ENCODE data around the gene ACTR5.

ACTR5 gene

DNA sequence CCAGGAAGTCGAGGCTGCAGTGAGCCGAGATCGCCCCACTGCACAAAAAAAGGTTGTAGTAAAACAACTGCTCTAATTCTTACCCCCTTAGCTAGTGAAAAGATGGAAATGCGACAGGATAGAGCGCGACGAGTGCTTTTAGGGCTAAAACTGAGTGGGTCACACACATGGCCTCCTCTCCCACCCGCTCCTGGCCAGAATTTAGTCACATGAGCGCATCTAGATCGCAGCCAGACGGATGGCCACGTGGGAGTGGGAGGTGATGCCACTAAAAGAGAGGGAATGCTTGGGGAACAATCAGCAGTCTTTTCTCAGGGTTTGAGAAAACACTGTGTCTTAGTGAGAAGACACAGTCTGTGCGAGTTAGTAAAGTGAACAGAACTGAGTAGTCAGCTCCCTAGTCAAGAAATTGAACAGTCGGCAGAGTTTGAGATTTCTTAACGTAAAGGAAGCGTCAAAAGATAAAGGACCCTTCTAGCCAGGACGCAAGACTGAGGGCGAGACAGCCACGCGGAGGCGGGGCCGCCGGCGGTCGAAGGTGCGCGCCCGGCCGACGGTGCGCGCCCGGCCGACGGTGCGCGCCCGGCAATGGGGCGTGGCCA, 664 bp upstream of the ACTR5 start:
- peaks cover 31% of the 10 kb centered on the region for H3K4me1 Mint-ChIP-seq
- peak overlapping the region; percentile 93 for H3K27ac Mint-ChIP-seq
- peaks cover 30% of the 10 kb centered on the region for H3K36me3 Mint-ChIP-seq
- no peak for DNase-seq (ENCODE audit: low spot score in 2 of 2)
- ATAC-seq: no peak
- H3K4me3 Mint-ChIP-seq: peak overlapping the region; percentile 72
- no peaks in the 10 kb centered on the region for H3K9me3 Mint-ChIP-seq

DNA sequence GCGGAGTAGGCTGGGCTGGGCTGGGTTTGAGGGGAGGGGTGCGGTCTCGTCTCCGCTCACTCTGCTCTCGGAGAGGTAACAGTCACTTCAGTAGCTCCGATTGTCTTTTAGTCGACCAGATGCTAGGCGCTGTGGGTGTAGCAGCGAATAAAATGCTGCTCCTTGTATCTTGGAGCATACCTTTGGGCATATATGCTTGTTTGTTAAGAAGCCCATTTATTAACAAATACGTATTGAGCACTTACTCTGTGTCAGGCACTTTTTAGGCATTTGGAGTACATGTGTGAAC, 545 bp downstream of the ACTR5 start:
- Mint-ChIP-seq H3K27ac (peak overlapping the region; percentile 48), H3K9me3 (no peaks in the 10 kb centered on the region), H3K36me3 (peaks cover 42% of the 10 kb centered on the region), H3K4me1 (peaks cover 31% of the 10 kb centered on the region), H3K4me3 (peak overlapping the region; percentile 72)
- peak; percentile 72 for ATAC-seq
- no peak for DNase-seq (ENCODE audit: low spot score in 2 of 2)

DNA sequence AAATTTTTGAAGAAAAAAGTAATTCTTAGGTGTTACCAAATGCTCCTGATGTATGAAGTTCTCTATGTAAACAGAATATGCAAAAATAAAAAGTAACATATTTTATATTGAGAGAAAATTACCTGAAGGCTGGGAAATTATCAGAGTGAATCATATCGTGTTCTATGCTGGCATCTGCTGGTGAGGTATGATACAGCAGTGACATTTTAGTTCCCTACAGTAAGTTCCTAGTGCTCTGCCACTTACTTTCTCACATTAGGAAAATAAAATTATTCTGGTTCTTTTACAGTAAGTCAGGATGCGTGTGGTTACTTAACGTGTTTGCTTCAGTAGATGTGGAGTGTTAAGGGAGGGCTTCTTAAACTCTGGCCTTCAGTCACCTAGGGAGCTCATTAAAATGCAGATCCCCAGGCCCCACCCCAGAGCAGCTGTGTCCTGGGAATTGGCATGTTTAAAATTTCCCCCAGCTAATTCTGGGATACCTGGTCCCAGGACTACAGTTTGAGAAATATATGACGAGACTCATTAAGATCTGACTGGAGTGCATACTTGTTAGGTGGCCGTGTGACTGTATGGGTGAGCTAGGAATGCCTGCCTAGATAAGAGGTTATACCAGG, 3.2 kb downstream of the ACTR5 start:
- H3K36me3 Mint-ChIP-seq: peaks cover 69% of the 10 kb centered on the region
- no peak overlapping the region for H3K4me3 Mint-ChIP-seq
- H3K9me3 Mint-ChIP-seq: no peaks in the 10 kb centered on the region
- H3K4me1 Mint-ChIP-seq: peaks cover 31% of the 10 kb centered on the region
- H3K27ac Mint-ChIP-seq: no peak overlapping the region
- DNase-seq (ENCODE audit: low spot score in 2 of 2): no peak
- no peak for ATAC-seq

DNA sequence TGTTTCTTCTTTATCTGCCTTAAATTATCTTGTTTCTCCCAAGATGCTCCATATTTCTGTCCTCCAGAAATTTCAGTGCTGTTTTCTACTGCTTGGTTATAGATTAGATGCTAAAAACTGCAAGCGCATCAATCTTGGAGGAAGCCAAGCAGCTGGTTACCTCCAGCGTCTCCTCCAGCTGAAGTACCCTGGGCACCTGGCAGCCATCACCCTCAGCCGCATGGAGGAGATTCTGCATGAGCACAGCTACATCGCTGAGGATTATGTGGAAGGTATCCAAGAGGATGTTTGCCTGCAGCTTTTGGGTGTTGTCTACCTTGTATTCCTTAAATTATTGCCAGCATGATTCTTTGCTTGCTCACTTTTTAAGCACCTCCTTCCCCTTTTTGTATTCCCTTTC, 3.8 kb downstream of the ACTR5 start:
- no peak for DNase-seq (ENCODE audit: low spot score in 2 of 2)
- Mint-ChIP-seq H3K4me1 (peaks cover 31% of the 10 kb centered on the region), H3K36me3 (peaks cover 74% of the 10 kb centered on the region), H3K27ac (no peak overlapping the region), H3K4me3 (no peak overlapping the region), H3K9me3 (no peaks in the 10 kb centered on the region)
- no peak for ATAC-seq

DNA sequence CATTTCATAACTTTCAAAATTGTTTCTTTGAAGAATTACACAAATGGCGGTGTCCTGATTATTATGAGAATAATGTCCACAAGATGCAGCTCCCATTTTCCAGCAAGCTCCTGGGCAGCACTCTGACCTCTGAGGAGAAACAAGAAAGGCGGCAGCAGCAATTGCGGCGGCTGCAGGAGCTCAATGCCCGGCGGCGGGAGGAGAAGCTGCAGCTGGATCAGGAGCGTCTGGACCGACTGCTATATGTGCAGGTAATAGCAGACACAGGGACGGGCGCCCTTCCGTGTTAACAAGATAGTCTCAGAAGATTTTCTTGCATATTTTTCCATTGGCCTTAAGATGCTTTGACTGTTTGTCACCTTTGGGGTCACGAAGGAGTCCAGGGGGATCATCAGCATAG, 6.7 kb downstream of the ACTR5 start:
- ATAC-seq (no peak), DNase-seq (ENCODE audit: low spot score in 2 of 2) (no peak)
- Mint-ChIP-seq H3K9me3 (no peaks in the 10 kb centered on the region), H3K36me3 (peaks cover 95% of the 10 kb centered on the region), H3K4me1 (peaks cover 11% of the 10 kb centered on the region), H3K27ac (no peak overlapping the region), H3K4me3 (no peak overlapping the region)

DNA sequence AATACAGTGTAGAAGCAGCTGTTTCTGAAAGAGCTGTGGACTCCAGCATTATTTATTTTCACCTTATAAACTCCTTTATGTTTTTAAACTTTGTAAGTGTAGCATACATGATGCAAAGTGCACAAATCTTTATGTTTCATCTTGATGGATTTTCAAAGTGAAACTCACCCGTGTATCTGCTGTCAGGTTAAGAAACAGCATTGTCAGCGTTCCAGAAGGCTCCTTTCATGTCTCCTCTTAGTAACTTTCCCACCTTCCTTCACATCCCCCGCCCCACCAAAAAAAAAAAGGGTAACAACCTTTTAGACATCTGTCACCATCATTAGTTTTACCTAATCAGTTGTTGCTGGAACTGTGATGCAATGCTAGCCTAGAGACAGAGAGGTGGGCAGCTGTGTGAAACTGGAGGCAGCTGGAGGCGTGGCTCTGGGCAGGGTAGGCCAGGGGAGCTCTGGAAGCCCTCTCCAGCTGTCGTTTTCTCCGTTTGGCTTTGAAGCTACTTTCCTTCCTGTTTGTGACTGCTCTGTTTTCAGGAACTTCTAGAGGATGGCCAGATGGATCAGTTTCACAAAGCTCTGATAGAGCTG, 7.2 kb downstream of the ACTR5 start:
- peak overlapping the region; percentile 78 for H3K27ac Mint-ChIP-seq
- DNase-seq (ENCODE audit: low spot score in 2 of 2) (no peak), ATAC-seq (no peak)
- peaks cover 6% of the 10 kb centered on the region for H3K4me1 Mint-ChIP-seq
- H3K9me3 Mint-ChIP-seq: no peaks in the 10 kb centered on the region
- no peak overlapping the region for H3K4me3 Mint-ChIP-seq
- peaks cover 95% of the 10 kb centered on the region for H3K36me3 Mint-ChIP-seq

DNA sequence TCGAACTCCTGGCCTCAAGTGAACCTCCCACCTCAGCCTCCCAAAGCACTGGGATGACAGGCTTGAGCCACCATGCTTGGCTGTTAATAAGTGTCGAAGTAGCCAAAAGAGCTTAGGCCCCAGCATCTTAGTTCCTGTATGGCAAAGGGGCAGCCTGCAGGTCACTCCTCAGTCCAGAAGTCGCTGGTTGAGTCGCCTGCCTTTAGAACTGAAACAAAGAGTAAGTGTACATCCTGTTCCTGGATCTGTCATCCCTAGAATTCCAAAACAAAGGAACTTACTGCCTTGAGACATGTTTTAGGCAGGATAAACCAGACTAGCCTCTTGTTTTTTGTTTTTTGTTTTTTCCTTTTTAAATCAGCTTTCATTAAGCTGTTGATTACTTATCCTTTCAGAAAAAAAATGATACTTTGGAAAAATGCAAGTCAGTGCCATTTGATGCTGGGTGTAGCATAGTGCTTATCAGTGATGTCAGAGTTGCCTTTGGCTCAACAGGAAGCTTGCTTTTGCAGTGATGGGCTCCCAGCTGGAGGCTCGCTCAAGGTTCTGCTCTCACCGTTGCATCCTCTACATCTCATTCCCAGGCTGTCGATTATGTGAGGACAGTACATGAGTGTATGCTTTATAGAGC, 9.0 kb downstream of the ACTR5 start:
- DNase-seq (ENCODE audit: low spot score in 2 of 2) (no peak), ATAC-seq (no peak)
- Mint-ChIP-seq H3K4me3 (no peak overlapping the region), H3K9me3 (no peaks in the 10 kb centered on the region), H3K27ac (no peak overlapping the region), H3K36me3 (peaks cover 100% of the 10 kb centered on the region), H3K4me1 (peaks cover under 1% of the 10 kb centered on the region)

DNA sequence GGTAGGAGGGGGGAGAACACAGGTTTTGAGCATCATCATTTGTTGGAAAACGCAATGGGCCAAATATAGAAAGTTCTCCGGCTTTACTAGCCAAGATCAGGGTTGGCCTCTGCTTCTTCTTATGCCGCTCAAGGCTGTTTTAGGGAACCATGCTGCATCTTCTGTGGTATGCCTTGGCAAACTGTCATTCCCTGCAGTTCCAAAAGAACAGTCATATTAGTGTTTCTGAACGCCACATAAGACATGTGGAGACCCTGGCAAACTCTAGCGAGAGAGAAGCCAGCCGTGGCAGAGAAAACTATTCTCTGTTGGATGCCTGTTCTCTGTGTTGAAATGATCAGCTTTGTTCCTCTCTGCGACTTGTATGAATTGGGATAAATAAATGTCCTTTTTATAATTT, 10.8 kb downstream of the ACTR5 start:
- Mint-ChIP-seq H3K9me3 (no peaks in the 10 kb centered on the region), H3K27ac (no peak overlapping the region), H3K4me1 (peaks cover 16% of the 10 kb centered on the region), H3K36me3 (peaks cover 95% of the 10 kb centered on the region), H3K4me3 (no peak overlapping the region)
- ATAC-seq (no peak), DNase-seq (ENCODE audit: low spot score in 2 of 2) (no peak)

DNA sequence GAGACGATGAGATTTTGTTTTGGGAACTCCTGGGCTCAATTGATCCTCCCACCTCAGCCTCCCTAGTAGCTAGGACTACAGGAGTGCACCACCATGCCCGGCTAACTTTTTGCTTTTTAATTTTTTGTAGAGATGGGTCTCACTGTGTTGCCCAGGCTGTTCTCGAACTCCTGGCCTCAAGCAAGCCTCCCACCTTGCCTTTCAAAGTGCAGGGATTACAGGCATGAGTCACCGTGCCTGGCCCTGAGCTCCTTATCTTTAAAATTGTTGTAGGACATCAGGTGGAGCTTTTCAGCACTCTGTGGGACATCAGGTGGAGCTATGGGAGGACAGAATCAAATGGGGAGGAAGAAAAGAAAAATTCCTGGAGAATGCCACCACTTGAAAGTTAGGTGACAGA, 12.7 kb downstream of the ACTR5 start:
- H3K27ac Mint-ChIP-seq: no peak overlapping the region
- H3K4me3 Mint-ChIP-seq: no peak overlapping the region
- ATAC-seq: no peak
- peaks cover 91% of the 10 kb centered on the region for H3K36me3 Mint-ChIP-seq
- no peaks in the 10 kb centered on the region for H3K9me3 Mint-ChIP-seq
- peaks cover 27% of the 10 kb centered on the region for H3K4me1 Mint-ChIP-seq
- DNase-seq (ENCODE audit: low spot score in 2 of 2): no peak

DNA sequence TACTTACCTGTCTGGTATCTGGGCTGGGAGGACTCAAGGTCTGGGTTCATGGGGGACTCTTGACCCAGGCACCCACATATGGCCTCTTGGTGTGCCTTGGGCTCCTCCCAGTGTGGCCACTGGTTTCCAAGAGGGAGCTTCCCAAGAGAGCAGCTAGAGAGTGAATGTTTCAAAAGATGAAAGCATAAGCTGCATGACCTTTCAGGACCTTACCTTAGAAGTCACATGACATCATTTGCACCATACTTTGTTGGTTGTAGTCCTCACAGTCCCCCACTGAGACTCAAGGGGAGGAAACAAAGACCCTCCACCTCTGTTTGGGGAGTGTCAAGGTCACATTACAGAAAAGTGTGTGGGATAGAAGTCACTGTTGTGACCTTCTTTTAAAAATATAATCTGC, 13.9 kb downstream of the ACTR5 start:
- peaks cover 27% of the 10 kb centered on the region for H3K4me1 Mint-ChIP-seq
- no peak overlapping the region for H3K4me3 Mint-ChIP-seq
- DNase-seq (ENCODE audit: low spot score in 2 of 2) (no peak), ATAC-seq (no peak)
- H3K9me3 Mint-ChIP-seq: no peaks in the 10 kb centered on the region
- H3K27ac Mint-ChIP-seq: peak overlapping the region; percentile 38
- peaks cover 91% of the 10 kb centered on the region for H3K36me3 Mint-ChIP-seq

DNA sequence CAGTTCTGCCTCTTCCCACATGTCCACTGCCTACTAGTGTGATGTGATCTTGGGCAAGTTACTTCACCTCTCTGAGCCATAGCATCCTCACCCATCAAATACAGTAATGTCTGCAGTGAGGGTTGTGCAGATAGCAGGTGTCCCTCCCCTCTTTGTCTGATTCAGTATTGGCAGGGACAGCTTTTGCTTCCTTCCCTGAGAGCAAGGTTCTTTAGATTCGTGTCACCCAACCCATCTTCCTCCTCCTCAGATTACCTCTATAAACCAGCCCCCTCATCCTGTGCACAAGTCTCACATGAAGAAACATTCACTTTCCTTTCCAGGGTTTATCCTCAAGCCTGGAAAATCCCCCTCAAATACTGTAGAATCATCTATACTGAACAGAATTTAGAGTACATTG, 15.4 kb downstream of the ACTR5 start:
- Mint-ChIP-seq H3K9me3 (no peaks in the 10 kb centered on the region), H3K36me3 (peaks cover 85% of the 10 kb centered on the region), H3K4me3 (no peak overlapping the region), H3K4me1 (peaks cover 27% of the 10 kb centered on the region), H3K27ac (peak overlapping the region; percentile 38)
- no peak for DNase-seq (ENCODE audit: low spot score in 2 of 2)
- ATAC-seq: peak; percentile 45

DNA sequence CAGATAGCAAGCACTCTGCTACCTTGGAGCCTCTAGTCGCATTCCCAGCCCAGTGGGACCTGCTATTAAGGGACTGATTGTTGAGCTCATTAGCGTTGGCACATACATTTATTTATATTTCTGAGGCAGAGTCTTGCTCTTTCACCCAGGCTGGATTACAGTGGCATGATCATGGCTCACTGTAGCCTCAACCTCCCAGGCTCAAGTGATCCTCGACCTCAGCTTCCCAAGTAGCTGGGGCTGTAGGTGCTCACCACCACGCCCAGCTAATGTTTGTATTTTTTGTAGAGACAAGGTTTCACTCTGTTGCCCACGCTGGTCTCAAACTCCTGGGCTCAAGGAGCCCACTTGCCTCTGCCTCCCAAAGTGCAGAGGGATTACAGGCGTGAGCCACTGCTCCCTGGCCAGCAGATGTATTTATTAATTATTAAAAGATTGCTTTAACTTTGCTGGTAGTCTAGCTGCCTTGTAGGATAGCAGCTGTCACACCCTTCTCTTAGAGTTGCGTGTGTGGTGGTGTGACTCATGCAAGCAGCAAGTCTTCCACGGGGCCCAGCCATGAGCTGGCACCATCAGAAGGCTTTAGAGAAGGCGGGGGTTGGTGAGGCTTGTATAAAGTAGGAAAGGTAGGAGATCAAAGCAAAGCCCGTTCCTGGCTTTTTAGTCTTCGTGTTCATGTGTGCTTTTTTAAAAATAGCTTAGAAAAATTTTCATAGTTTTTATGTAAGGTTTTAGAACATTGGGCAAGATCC, 16.5 kb downstream of the ACTR5 start:
- Mint-ChIP-seq H3K4me3 (peak overlapping the region; percentile 25), H3K4me1 (peaks cover 27% of the 10 kb centered on the region), H3K9me3 (no peaks in the 10 kb centered on the region), H3K27ac (peak overlapping the region; percentile 80), H3K36me3 (peaks cover 74% of the 10 kb centered on the region)
- ATAC-seq (peak; percentile 100), DNase-seq (ENCODE audit: low spot score in 2 of 2) (peak in 1 of 2 donors; percentile 24)

DNA sequence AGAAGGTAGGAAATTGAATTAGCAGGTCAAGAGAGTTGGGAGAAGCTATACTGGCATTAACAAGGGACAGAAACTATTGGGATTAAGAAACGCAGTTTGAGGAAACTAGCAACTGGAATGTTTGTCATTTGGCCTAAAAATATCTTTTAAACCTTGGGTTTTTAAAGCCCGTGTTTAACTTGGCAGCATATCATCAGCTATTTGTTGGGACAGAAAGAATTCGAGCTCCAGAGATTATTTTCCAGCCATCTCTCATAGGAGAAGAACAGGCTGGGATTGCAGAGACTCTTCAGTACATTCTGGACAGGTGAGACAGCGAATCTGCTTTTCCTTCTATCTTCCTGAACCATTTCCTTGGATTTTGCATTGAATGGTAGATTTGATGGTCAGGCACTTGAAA, 17.8 kb downstream of the ACTR5 start:
- H3K4me3 Mint-ChIP-seq: no peak overlapping the region

DNA sequence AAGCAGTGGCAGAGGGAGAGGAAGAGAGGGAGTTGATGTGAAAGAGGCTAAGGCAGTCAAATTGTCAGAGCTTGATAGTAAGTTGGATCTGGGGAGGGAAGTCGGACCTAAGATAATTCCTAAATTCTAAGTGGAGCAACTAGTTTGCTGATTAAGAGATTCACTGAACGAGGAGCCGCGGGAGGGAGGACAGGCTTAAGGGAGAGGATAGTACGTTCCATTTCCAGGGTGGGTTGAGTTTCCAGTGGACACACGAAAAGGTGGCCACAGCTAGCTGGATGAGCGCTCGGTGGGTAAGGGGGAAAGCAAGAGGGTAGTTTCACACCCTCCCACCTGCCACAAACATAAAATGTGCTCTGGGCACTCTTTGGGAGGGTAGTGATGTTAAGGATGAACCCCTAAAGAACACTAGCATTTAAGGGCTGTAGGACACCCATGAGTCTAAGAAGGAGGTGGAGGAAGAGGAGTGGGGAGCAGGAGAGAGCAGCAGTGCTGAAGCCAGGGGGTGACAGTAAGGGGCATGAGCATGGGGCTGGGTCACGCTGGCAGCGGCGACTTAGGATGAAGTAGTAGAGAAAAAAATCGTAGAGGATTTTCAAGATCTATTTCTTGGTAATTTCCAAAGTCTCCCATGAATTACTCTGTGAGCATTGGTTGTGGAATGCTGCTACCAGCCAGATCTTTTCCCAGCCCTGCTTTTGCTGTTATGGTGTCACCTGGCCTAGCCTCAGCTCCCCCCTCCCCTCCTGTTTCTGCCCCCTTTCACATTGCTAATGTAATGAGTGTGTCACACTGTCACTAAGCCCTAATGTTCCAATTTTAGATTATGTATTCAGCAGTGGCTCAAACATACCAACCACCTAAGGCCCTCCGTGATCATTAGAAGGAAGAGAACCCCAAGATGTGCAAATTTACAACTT, 21.4 kb downstream of the ACTR5 start:
- peaks cover 7% of the 10 kb centered on the region for H3K9me3 Mint-ChIP-seq
- no peak overlapping the region for H3K4me3 Mint-ChIP-seq

More for the DNA sequence above, 17.8 kb downstream of the ACTR5 start:
- H3K9me3 Mint-ChIP-seq: no peaks in the 10 kb centered on the region
- peaks cover 61% of the 10 kb centered on the region for H3K36me3 Mint-ChIP-seq
- H3K27ac Mint-ChIP-seq: no peak overlapping the region
- ATAC-seq: no peak
- H3K4me1 Mint-ChIP-seq: peaks cover 27% of the 10 kb centered on the region
- no peak for DNase-seq (ENCODE audit: low spot score in 2 of 2)

DNA sequence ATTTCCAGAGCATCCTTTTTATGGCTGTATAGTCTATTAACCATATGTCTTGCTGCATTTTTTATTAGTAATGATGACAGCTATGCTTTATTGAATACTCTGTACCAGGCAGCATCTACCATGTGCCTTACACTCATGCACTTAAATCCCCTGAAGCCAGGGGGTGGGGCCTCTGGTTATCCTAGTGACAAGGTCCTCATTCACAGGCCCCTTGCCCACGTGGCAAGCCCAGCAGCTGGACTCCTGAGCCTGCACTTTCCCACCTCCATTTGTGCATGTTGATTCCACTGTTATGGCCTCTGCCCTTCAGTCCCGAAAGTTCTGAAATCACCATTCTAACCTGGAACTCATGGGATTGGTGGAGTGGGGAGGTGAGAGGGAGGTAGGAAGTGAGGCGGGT, 22.3 kb downstream of the ACTR5 start:
- DNase-seq (ENCODE audit: low spot score in 2 of 2) (no peak), ATAC-seq (no peak)
- H3K36me3 Mint-ChIP-seq: peaks cover 56% of the 10 kb centered on the region
- H3K4me3 Mint-ChIP-seq: no peak overlapping the region
- no peaks in the 10 kb centered on the region for H3K4me1 Mint-ChIP-seq
- H3K9me3 Mint-ChIP-seq: peaks cover 7% of the 10 kb centered on the region
- peak overlapping the region; percentile 66 for H3K27ac Mint-ChIP-seq

More for the DNA sequence above, 21.4 kb downstream of the ACTR5 start:
- ATAC-seq: no peak
- DNase-seq (ENCODE audit: low spot score in 2 of 2): no peak
- Mint-ChIP-seq H3K27ac (peak overlapping the region; percentile 9), H3K36me3 (peaks cover 64% of the 10 kb centered on the region), H3K4me1 (peaks cover 6% of the 10 kb centered on the region)
